Stimulated activated CD4-positive, alpha-beta T cell treated with anti-CD3 and anti-CD28 coated beads, Interleukin-15, amount 100 ng/mL, for 48 hours (primary cell): Measurements from ENCODE around the gene ATP6V1E1.
"Not testable (repeated sequence)": the region's sequence is repeated elsewhere in the genome, so short reads cannot be mapped to it uniquely, and the experiment has no call there.

Source experiments
- DNase-seq, 2 donors: peaks; one replicate each; pipeline ENCODE4 v3.0.0-alpha.2; 2020; ENCODE audit warnings: low read depth in 2 of 2

Gene ATP6V1E1

GRCh38 chr22:17628406-17629172 lies at the start of gene ATP6V1E1:
TSS of gene ATP6V1E1 (minus strand) at chr22:17628749. CDS start at chr22:17628635, 114 bp downstream.
- DNase-seq, result peak; percentile 84 to 90

- no peak for DNase-seq
Observed at GRCh38 chr22:17675584-17675983, 47.0 kb upstream of the ATP6V1E1 start.

- no peak for DNase-seq
Observed at GRCh38 chr22:17674152-17674551, 45.6 kb upstream of the ATP6V1E1 start.

GRCh38 chr22:17672417-17672991 lies 44.0 kb upstream of the ATP6V1E1 start:
- DNase-seq, result no peak

- not testable (repeated sequence) for DNase-seq
Observed at GRCh38 chr22:17671521-17672092, 43.1 kb upstream of the ATP6V1E1 start.

- DNase-seq, result no peak
Observed at GRCh38 chr22:17665854-17666253, 37.3 kb upstream of the ATP6V1E1 start.

GRCh38 chr22:17665248-17665647 lies 36.7 kb upstream of the ATP6V1E1 start:
- DNase-seq, result no peak

GRCh38 chr22:17664414-17665055 lies 36.0 kb upstream of the ATP6V1E1 start:
- DNase-seq, result no peak

- DNase-seq, result no peak
Observed at GRCh38 chr22:17656870-17657395, 28.4 kb upstream of the ATP6V1E1 start.

- DNase-seq, result no peak
Observed at GRCh38 chr22:17655289-17655688, 26.7 kb upstream of the ATP6V1E1 start.

GRCh38 chr22:17648569-17648968 lies 20.0 kb upstream of the ATP6V1E1 start:
- no peak for DNase-seq

- no peak for DNase-seq
Observed at GRCh38 chr22:17647991-17648390, 19.4 kb upstream of the ATP6V1E1 start.

- no peak for DNase-seq
Observed at GRCh38 chr22:17647452-17647851, 18.9 kb upstream of the ATP6V1E1 start.

GRCh38 chr22:17642357-17642756 lies 13.8 kb upstream of the ATP6V1E1 start:
- DNase-seq, result not testable (repeated sequence)

GRCh38 chr22:17641269-17641668 lies 12.7 kb upstream of the ATP6V1E1 start:
- DNase-seq, result no peak

GRCh38 chr22:17639247-17639741 lies 10.7 kb upstream of the ATP6V1E1 start:
- no peak for DNase-seq

GRCh38 chr22:17638432-17639246 lies 10.1 kb upstream of the ATP6V1E1 start, which contains the start of gene BCL2L13:
TSS of gene BCL2L13 (plus strand) at chr22:17638757. CDS start at chr22:17655712, 16,955 bp downstream.
- peak; percentile 78 to 87 for DNase-seq

GRCh38 chr22:17638182-17638431 lies 9.6 kb upstream of the ATP6V1E1 start:
- DNase-seq, result no peak

- DNase-seq, result no peak
Observed at GRCh38 chr22:17637490-17638181, 9.1 kb upstream of the ATP6V1E1 start.

GRCh38 chr22:17636850-17637249 lies 8.3 kb upstream of the ATP6V1E1 start:
- DNase-seq, result not testable (repeated sequence)

- DNase-seq, result no peak
Observed at GRCh38 chr22:17634696-17635095, 6.1 kb upstream of the ATP6V1E1 start.
